Kidney epithelial cell (primary cell): ENCODE data around the gene EFL1. TPM values are rescaled to one million over a fixed set of nuclear protein-coding genes. Genes with fewer than 3 reads are reported as not detected.
"Not testable (repeated sequence)": the region's sequence is repeated elsewhere in the genome, so short reads cannot be mapped to it uniquely, and the experiment has no call there.

Experiments
- DNase-seq: peaks from one replicate; pipeline ENCODE4 v3.0.0-alpha.2; 2010; ENCODE audit warnings: low read depth
- H3K27me3 ChIP-seq: 2 replicates; pipeline ENCODE4 v1.6.0; 2011; ENCODE audit warnings: low read length; ENCODE audit not compliant: control insufficient read depth, insufficient read depth
- H3K36me3 ChIP-seq: 2 replicates; pipeline ENCODE4 v1.5.1; 2011; ENCODE audit warnings: low read length; ENCODE audit not compliant: control insufficient read depth, insufficient read depth
- H3K4me3 ChIP-seq: 2 replicates; pipeline ENCODE4 v1.5.1; 2011; ENCODE audit warnings: low read depth, mild to moderate bottlenecking, control low read depth, low read length
- CTCF ChIP-seq: IDR thresholded peaks from 2 replicates; pipeline ENCODE4 v1.5.1; 2011; ENCODE audit warnings: mild to moderate bottlenecking, moderate library complexity, low read length, control low read depth, inconsistent platforms; ENCODE audit not compliant: insufficient read depth, poor library complexity, severe bottlenecking
- total RNA-seq: library from RNA; depleted of rRNA; stranded (reverse); fragments of >200 nt; gene quantifications from 2 replicates; pipeline ENCODE4 v1.2.3, GENCODE V29; 2015

Gene EFL1
- total RNA-seq, 1 donor from 2014 or later: 21.8 TPM

DNA sequence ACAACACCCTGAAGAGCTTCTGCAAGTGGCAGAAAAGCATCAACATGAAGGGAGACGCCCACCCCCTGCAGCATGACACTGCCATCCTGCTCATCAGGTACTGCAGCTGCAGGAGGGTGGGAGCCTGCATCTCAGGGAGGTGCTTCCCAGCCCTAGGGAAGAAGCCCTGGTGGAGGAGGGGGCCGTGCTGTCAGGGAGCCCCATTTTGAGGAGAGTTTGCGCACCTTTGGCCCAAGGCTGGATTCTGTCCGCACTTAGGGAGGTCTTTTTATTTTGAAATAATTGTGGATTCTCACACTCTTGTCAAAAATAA lies 42.2 kb upstream of the EFL1 start:
- DNase-seq: no peak
- H3K27me3 ChIP-seq: no peaks in the 10 kb centered on the region
- TF ChIP-seq CTCF: no peak
- H3K4me3 ChIP-seq: no peak overlapping the region
- no peaks in the 10 kb centered on the region for H3K36me3 ChIP-seq

DNA sequence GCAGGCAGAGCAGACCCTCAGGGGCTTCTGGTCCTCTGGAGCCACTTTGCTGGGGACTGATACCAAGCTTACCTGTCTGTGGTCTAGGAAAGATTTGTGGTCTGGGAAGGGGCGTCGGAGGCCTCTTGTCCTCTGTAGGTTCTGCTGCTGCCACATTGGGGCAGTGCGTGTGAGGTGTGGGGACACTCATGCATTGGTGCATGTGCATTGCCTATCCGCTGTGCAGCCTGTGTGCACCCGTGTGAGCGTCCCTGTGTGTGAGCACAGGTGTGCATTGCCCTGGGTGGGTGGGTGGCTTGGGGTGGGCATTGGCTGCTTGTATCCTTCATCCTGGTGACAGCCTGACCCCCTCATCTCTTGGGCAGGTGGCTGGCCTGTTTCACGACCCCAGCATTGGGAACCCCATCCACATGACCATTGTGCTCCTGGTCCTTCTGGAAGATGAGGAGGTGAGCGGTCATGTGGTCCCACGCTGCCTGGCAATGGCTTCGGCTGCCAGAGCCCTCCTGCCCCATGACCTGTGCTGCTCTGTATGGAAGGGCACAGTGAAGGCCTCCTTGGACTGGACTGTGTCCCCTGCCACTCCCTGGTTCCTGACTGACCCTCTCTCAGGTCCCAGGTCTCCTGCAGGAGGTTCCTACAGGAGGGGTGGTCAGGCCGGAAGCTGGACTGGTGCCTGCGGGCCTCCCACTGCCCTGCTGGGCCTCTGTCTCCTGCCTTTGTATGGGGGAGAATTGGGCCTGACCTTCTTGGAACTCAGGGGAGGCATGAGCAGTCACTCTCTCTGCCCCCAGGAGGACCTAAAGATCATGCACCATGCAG lies 41.6 kb upstream of the EFL1 start:
- Histone ChIP-seq H3K27me3 (no peaks in the 10 kb centered on the region), H3K4me3 (no peak overlapping the region), H3K36me3 (no peaks in the 10 kb centered on the region)
- no peak for TF ChIP-seq CTCF
- DNase-seq: no peak

- Histone ChIP-seq H3K27me3 (peaks cover 4% of the 10 kb centered on the region), H3K36me3 (no peaks in the 10 kb centered on the region), H3K4me3 (no peak overlapping the region)
- no peak for DNase-seq
- no peak for TF ChIP-seq CTCF
These were observed 38.9 kb upstream of the EFL1 start for GRCh38 chr15:82301296-82302016.

DNA sequence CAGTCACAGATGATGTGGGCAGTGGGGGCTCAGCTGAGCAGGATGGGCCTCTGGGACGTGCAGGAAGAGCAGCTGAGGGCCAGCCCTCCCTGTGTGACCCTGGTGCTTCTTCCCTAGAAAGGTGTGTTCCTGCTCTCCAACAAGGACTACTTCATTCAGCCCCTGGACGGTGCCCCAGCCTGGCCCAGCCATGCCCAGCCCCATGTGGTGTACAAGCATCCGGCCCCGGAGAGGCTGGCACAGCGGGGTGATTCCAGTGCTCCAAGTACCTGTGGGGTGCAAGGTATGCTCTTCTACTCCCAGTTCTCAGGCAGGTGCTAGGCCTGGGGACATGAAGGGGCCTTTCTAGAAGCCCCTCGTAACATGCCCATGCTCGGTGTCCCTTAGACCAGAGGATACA lies 38.3 kb upstream of the EFL1 start:
- DNase-seq: no peak
- H3K4me3 ChIP-seq: no peak overlapping the region
- no peaks in the 10 kb centered on the region for H3K36me3 ChIP-seq
- H3K27me3 ChIP-seq: peaks cover 4% of the 10 kb centered on the region
- TF ChIP-seq CTCF: no peak

GRCh38 chr15:82300326-82300725 lies 37.8 kb upstream of the EFL1 start:
- not testable (repeated sequence) for DNase-seq, H3K36me3 ChIP-seq, H3K4me3 ChIP-seq, H3K27me3 ChIP-seq

- H3K27me3 ChIP-seq, H3K36me3 ChIP-seq, DNase-seq, H3K4me3 ChIP-seq: not testable (repeated sequence)
These were observed 37.0 kb upstream of the EFL1 start for GRCh38 chr15:82299511-82299914.

GRCh38 chr15:82298520-82298919 lies 36.0 kb upstream of the EFL1 start:
- DNase-seq: no peak
- H3K27me3 ChIP-seq: peaks cover 4% of the 10 kb centered on the region
- TF ChIP-seq CTCF: no peak
- H3K4me3 ChIP-seq: no peak overlapping the region
- no peaks in the 10 kb centered on the region for H3K36me3 ChIP-seq
